Measurements from ENCODE around the gene PODN. TPM values are rescaled to one million over a fixed set of nuclear protein-coding genes. Genes with fewer than 3 reads are reported as not detected.

PODN gene
- total RNA-seq, 1 experiment from 2014 or later = 0.17 TPM

DNA sequence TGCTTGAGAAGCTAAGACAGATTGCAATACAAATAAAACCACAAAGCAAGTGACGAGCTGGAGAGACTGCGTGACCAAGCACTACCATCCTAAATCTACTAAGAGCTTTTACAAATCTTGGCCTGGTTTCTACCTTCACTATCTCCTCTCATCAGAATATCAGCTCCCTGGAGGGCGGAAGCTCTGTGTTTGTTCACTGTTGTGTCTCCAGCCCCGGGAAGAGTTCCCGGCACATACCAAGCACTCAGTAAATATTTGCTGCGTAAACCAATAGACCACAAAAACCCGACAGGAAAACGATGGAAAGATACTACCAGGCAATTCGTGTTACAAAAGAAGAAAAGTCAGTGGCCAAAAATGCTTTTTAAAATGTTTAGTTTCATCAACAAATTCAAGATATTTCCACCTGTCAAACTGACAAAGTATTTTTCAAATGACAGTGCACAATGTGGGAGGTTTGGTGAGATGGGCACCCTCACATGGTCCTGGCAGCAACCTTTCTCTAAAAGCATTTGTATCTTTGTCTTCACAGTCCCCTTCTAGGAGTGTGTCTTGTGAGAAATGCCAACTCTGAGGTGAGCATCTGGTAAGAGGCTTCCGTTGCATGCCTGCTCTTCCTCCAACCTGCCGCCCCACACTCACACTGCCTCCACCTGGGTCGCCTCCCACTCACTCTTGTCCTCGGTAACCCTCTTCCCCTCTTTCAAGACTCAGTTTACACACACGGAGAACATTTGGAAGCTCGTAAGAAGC is 45.7 kb downstream of the PODN start:
- Histone ChIP-seq H3K4me1 (ENCODE audit: insufficient read depth, low read length) (no peaks in the 10 kb centered on the region), H3K27ac (ENCODE audit: insufficient read length, low read depth, low read length) (no peak overlapping the region), H2BK120ac (ENCODE audit: low read depth, low read length, poor library complexity, severe bottlenecking) (no peak overlapping the region), H4K91ac (ENCODE audit: insufficient read length, low read depth, low read length) (no peak overlapping the region), H3K9me3 (ENCODE audit: control insufficient read depth, low read depth, low read length) (no peaks in the 10 kb centered on the region), H3K4me2 (ENCODE audit: insufficient read depth, insufficient read length, low read length) (no peak overlapping the region), H4K8ac (replicated peaks; ENCODE audit: insufficient read length, low read depth, low read length) (no peak overlapping the region), H3K4ac (ENCODE audit: low read depth, low read length) (no peak overlapping the region), H3K79me1 (ENCODE audit: insufficient read depth, low read depth, low read length, poor library complexity, severe bottlenecking) (no peaks in the 10 kb centered on the region), H3T11ph (ENCODE audit: low read length) (no peak overlapping the region), H3K23ac (ENCODE audit: insufficient read length, low read depth, low read length) (no peak overlapping the region), H3K14ac (ENCODE audit: insufficient read depth, low read length) (no peak overlapping the region), H3K27me3 (ENCODE audit: insufficient read depth, low read length) (no peaks in the 10 kb centered on the region), H2BK5ac (ENCODE audit: insufficient read length, low read length) (no peak overlapping the region), H2BK20ac (ENCODE audit: low read depth, low read length, poor library complexity, severe bottlenecking) (no peak overlapping the region), H2AFZ (ENCODE audit: low read length) (no peak overlapping the region), H4K20me1 (ENCODE audit: control insufficient read depth, insufficient read depth, insufficient read length) (no peaks in the 10 kb centered on the region), H3K18ac (ENCODE audit: insufficient read length, low read depth, low read length) (no peak overlapping the region), H2AK5ac (ENCODE audit: insufficient read length, low read length) (no peak overlapping the region), H3K79me2 (ENCODE audit: insufficient read depth, low read length) (no peaks in the 10 kb centered on the region), H3K9ac (ENCODE audit: extremely low read depth, insufficient read length, low read length) (no peak overlapping the region), H2BK12ac (ENCODE audit: insufficient read length, low read depth, low read length) (no peak overlapping the region), H3K56ac (ENCODE audit: insufficient read length, low read depth, low read length) (no peak overlapping the region), H2BK15ac (ENCODE audit: low read depth, low read length) (no peak overlapping the region), H4K5ac (ENCODE audit: insufficient read length, low read depth, low read length) (no peak overlapping the region), H3K23me2 (ENCODE audit: insufficient read length, low read depth, low read length, poor library complexity, severe bottlenecking) (no peaks in the 10 kb centered on the region)
- peaks cover 31 to 32% of the 10 kb centered on the region in 2 experiments for H3K4me1 Mint-ChIP-seq
- TF ChIP-seq, protein P1, sequence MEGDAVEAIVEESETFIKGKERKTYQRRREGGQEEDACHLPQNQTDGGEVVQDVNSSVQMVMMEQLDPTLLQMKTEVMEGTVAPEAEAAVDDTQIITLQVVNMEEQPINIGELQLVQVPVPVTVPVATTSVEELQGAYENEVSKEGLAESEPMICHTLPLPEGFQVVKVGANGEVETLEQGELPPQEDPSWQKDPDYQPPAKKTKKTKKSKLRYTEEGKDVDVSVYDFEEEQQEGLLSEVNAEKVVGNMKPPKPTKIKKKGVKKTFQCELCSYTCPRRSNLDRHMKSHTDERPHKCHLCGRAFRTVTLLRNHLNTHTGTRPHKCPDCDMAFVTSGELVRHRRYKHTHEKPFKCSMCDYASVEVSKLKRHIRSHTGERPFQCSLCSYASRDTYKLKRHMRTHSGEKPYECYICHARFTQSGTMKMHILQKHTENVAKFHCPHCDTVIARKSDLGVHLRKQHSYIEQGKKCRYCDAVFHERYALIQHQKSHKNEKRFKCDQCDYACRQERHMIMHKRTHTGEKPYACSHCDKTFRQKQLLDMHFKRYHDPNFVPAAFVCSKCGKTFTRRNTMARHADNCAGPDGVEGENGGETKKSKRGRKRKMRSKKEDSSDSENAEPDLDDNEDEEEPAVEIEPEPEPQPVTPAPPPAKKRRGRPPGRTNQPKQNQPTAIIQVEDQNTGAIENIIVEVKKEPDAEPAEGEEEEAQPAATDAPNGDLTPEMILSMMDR (conservative IDR thresholded peaks at IDR 0.05) = no peak
- DNase-seq = no peak
- no peak overlapping the region for H3K4me3 Mint-ChIP-seq
- no peaks in the 10 kb centered on the region for H3K36me3 Mint-ChIP-seq (ENCODE audit: insufficient read depth in 1 of 3, low read depth in 3 of 3)
- peaks cover 16% of the 10 kb centered on the region for H3K27me3 Mint-ChIP-seq (ENCODE audit: low read depth)
- no CpG with 5 or more reads among the region's 15 CpGs for WGBS (ENCODE audit: extremely low coverage, insufficient read length, low lambda C conversion rate)
- peak overlapping the region in 1 of 3 experiments; percentile 22; a peak in 1 of 7 replicates for H3K27ac Mint-ChIP-seq
- H3K9me3 Mint-ChIP-seq = peaks cover 4 to 6% of the 10 kb centered on the region in 2 experiments; a peak in 2 of 5 replicates

Data from H9 (cell line).